Measurements from ENCODE around the gene PHRF1.

The PHRF1 gene

GRCh38 chr11:659532-660085 lies 83.3 kb downstream of the PHRF1 start:
- DNase-seq = no peak

- no peak for DNase-seq
Measured at GRCh38 chr11:660281-660680, 84.0 kb downstream of the PHRF1 start.

- no peak for DNase-seq
Measured at GRCh38 chr11:660681-661444, 84.6 kb downstream of the PHRF1 start.

All from NCI-H510A (cell line).